Keratinocyte (primary cell): ENCODE measurements around the gene SERTAD4. TPM values are rescaled to one million over a fixed set of nuclear protein-coding genes. Genes with fewer than 3 reads are reported as not detected.
"Not testable (repeated sequence)": the region's sequence is repeated elsewhere in the genome, so short reads cannot be mapped to it uniquely, and the experiment has no call there.

Experiments used
- DNase-seq: peaks from one replicate; pipeline ENCODE4 v3.0.0-alpha.2; 2011; ENCODE audit warnings: low read depth, missing footprints, low spot score
- FAIRE-seq: peaks from 2 replicates; lab custom pipeline; 2011; peaks lifted over from hg19 to GRCh38; lab: Jason Lieb, UNC
- H2AFZ ChIP-seq: 2 replicates; pipeline ENCODE4 v1.6.0; 2012; ENCODE audit warnings: low read length, control low read depth, inconsistent platforms; ENCODE audit not compliant: control insufficient read depth
- H3K27ac ChIP-seq: 2 replicates; pipeline ENCODE4 v1.5.1; 2011; ENCODE audit warnings: low read length; ENCODE audit not compliant: control insufficient read depth, insufficient read depth
- H3K27me3 ChIP-seq: 3 replicates; pipeline ENCODE4 v1.6.0; 2011; ENCODE audit warnings: low read length; ENCODE audit not compliant: control insufficient read depth, insufficient read depth; ENCODE audit errors: extremely low read depth
- H3K36me3 ChIP-seq, 2 experiments: 2 replicates in 1 of 2; 3 replicates in 1 of 2; pipeline ENCODE4 v1.5.1; 2011; ENCODE audit warnings: low read length in 2 of 2, mild to moderate bottlenecking in 1 of 2; ENCODE audit not compliant: control insufficient read depth in 2 of 2, insufficient read depth in 2 of 2; ENCODE audit errors: extremely low read depth in 1 of 2
- H3K4me1 ChIP-seq: 3 replicates; pipeline ENCODE4 v1.5.1; 2011; ENCODE audit warnings: low read length; ENCODE audit not compliant: control insufficient read depth, insufficient read depth; ENCODE audit errors: extremely low read depth
- H3K4me2 ChIP-seq: 3 replicates; pipeline ENCODE4 v1.6.0; 2011; ENCODE audit warnings: low read depth, low read length; ENCODE audit not compliant: control insufficient read depth, insufficient read depth; ENCODE audit errors: extremely low read depth
- H3K4me3 ChIP-seq, 3 experiments: fragments of 200-600 bp in 1 of 3; sonication (generic) in 1 of 3; 2 replicates in 2 of 3; 3 replicates in 1 of 3; pipeline ENCODE4 v1.5.1; 2011 to 2016; ENCODE audit warnings: low read length in 3 of 3, mild to moderate bottlenecking in 3 of 3, control low read depth in 2 of 3, inconsistent platforms in 1 of 3, low read depth in 1 of 3, mixed read lengths in 1 of 3, mixed run types in 1 of 3, moderate library complexity in 1 of 3; ENCODE audit not compliant: control insufficient read depth in 2 of 3, insufficient read depth in 2 of 3; ENCODE audit errors: extremely low read depth in 1 of 3
- H3K79me2 ChIP-seq: 2 replicates; pipeline ENCODE4 v1.6.0; 2012; ENCODE audit warnings: low read length; ENCODE audit not compliant: control insufficient read depth, insufficient read depth
- H3K9ac ChIP-seq: 3 replicates; pipeline ENCODE4 v1.6.0; 2011; ENCODE audit warnings: low read length; ENCODE audit not compliant: control insufficient read depth, insufficient read depth; ENCODE audit errors: extremely low read depth
- H3K9me1 ChIP-seq: 3 replicates; pipeline ENCODE4 v1.6.0; 2011; ENCODE audit warnings: low read length; ENCODE audit not compliant: control insufficient read depth, insufficient read depth; ENCODE audit errors: extremely low read depth
- H3K9me3 ChIP-seq: 2 replicates; pipeline ENCODE4 v1.5.1; 2012; ENCODE audit warnings: low read depth, low read length; ENCODE audit not compliant: control insufficient read depth
- H4K20me1 ChIP-seq: 3 replicates; pipeline ENCODE4 v1.6.0; 2011; ENCODE audit warnings: low read length; ENCODE audit not compliant: control insufficient read depth, insufficient read depth; ENCODE audit errors: extremely low read depth
- EZH2 ChIP-seq: IDR thresholded peaks from one replicate; pipeline ENCODE4 v1.6.1; 2012; ENCODE audit warnings: inconsistent platforms, mild to moderate bottlenecking, low read length, moderate library complexity
- dilution Hi-C: fragments of 300-500 bp; cut with MboI; formaldehyde crosslinking; loops from one replicate; pipeline ENCODE4 v1.7.0; 2020; ENCODE audit warnings: low sequenced_read_pairs; ENCODE audit not compliant: extremely low pct_ligation_motif_present
- polyA plus RNA-seq, 5 experiments: library from polyadenylated mRNA; depleted of rRNA in 3 of 5; stranded (reverse) in 3 of 5; stranded (forward) in 1 of 5; unstranded in 1 of 5; fragments of >200 nt; gene quantifications; 1 replicate in 1 of 5; 2 replicates in 3 of 5; 3 replicates in 1 of 5; pipeline versions ENCODE4 v1.2.1 to v1.2.3, GENCODE V29; 2011 to 2012; ENCODE audit warnings: missing spikeins in 2 of 5, low read depth in 1 of 5, low replicate concordance in 1 of 5
- TF ChIP-seq, protein P1 (sequence below), 3 experiments: IDR thresholded peaks in 1 of 3; conservative IDR thresholded peaks in 1 of 3; optimal IDR thresholded peaks in 1 of 3; 2 replicates in 2 of 3; 3 replicates in 1 of 3; pipeline versions ENCODE3 to v1.5.1; 2011; ENCODE audit warnings: low read length in 3 of 3, mild to moderate bottlenecking in 3 of 3, moderate library complexity in 2 of 3, control low read depth in 1 of 3, inconsistent platforms in 1 of 3; ENCODE audit not compliant: insufficient read depth in 2 of 3; ENCODE audit errors: extremely low read depth in 1 of 3

The SERTAD4 gene
- polyA plus RNA-seq, 1 donor (not counting 4 experiments of a cell fraction or from before 2014, with no cell fraction given), result 3.4 TPM

DNA sequence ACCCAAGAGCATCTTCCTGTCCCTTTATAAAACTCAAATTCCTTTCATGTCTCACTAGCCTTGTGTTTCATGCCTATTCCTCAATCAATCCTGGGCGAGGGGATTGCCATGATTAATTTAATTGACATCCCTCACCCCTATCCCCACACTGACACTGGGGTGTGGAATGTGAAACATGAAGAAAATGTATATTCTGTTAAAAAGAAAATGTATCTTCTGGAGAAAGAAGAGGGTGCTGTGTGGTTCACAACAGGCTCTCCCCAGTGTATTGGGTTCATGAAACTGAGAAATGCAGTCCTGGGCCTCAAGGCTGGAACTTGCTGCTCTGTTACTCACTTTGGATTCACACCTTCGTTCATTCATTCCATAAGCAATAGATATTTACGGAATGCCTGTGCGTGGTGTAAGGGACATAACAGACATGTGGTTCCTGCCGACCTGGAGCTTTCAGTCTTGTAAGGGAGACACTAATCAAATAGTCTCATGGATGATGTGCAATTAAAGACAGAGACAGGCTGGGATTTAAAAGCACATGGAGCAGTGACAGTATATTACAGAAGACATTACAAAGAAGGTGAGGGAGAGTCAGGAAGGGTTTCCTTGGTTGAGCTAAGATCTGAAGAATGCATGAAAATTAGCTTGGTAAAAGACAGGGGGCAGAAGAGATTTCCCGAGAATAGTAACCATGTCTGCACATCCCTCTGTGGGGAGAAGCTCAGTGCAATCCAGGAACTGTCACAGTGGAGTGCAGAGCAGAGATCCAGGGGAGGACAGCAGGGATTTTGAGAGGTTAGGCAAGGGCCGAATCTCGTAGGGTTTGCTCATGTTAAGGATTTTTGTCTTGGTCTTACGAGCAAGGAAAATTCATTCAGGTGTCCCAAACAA, 32.1 kb downstream of the SERTAD4 start:
- Histone ChIP-seq H2AFZ (no peak overlapping the region), H3K4me2 (no peak overlapping the region)

DNA sequence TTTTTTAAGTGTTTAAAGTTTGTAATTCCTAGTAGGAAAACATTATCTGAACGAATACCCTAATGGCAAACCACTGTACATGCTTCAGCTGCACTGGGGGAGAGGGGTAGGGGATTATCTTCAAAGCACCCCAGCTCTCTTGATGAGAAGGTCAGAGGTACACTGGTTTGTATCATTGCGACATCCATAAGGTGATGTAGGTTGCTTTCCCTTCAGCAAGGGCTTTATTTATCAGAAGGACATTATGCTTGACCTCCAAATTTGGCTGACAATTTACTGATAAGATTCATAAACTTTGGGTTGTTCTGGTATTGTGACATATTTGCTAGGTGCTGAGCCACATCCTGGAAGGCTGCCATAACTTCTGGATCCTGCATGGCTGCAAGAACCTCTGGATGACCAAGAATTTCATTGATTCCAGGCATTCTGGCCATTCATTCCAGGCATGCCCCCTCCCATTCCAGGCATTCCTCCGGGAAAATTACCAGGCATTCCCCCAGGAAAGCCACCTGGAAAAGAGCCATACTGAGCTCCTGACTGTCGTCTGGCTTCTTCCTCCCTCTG, 32.9 kb downstream of the SERTAD4 start:
- H4K20me1 ChIP-seq, H3K9me3 ChIP-seq, H3K9me1 ChIP-seq, dilution Hi-C loops, H2AFZ ChIP-seq, H3K4me3 ChIP-seq, H3K4me2 ChIP-seq, H3K9ac ChIP-seq, H3K27ac ChIP-seq, H3K79me2 ChIP-seq, DNase-seq, H3K36me3 ChIP-seq, H3K27me3 ChIP-seq: not testable (repeated sequence)
- H3K4me1 ChIP-seq, result peaks cover 11% of the 10 kb centered on the region
- peak; percentile 39 for FAIRE-seq

More for the DNA sequence above, 32.1 kb downstream of the SERTAD4 start:
- dilution Hi-C loops, result no loop called here
- H3K27ac ChIP-seq, result no peak overlapping the region
- DNase-seq, result no peak
- no peak overlapping the region for H3K9ac ChIP-seq
- H4K20me1 ChIP-seq, result no peaks in the 10 kb centered on the region
- H3K9me1 ChIP-seq, result no peaks in the 10 kb centered on the region
- H3K36me3 ChIP-seq, result no peaks in the 10 kb centered on the region
- no peaks in the 10 kb centered on the region for H3K79me2 ChIP-seq
- peaks cover 11% of the 10 kb centered on the region for H3K4me1 ChIP-seq
- TF ChIP-seq, protein P1, sequence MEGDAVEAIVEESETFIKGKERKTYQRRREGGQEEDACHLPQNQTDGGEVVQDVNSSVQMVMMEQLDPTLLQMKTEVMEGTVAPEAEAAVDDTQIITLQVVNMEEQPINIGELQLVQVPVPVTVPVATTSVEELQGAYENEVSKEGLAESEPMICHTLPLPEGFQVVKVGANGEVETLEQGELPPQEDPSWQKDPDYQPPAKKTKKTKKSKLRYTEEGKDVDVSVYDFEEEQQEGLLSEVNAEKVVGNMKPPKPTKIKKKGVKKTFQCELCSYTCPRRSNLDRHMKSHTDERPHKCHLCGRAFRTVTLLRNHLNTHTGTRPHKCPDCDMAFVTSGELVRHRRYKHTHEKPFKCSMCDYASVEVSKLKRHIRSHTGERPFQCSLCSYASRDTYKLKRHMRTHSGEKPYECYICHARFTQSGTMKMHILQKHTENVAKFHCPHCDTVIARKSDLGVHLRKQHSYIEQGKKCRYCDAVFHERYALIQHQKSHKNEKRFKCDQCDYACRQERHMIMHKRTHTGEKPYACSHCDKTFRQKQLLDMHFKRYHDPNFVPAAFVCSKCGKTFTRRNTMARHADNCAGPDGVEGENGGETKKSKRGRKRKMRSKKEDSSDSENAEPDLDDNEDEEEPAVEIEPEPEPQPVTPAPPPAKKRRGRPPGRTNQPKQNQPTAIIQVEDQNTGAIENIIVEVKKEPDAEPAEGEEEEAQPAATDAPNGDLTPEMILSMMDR (optimal IDR thresholded peaks at IDR 0.05 in 1 of 3, IDR thresholded peaks at IDR 0.05 in 1 of 3, conservative IDR thresholded peaks at IDR 0.05 in 1 of 3; ENCODE audit: extremely low read depth in 1 of 3, insufficient read depth in 2 of 3, low read length in 3 of 3), result peak in 1 of 3 experiments; percentile 9
- no peak for TF ChIP-seq EZH2
- no peak overlapping the region for H3K4me3 ChIP-seq
- H3K9me3 ChIP-seq, result no peaks in the 10 kb centered on the region
- H3K27me3 ChIP-seq, result peaks cover 4% of the 10 kb centered on the region
- peak; percentile 48 for FAIRE-seq
